Neural cell (in vitro differentiated cells): ENCODE data around the gene CHMP1A. TPM values are rescaled to one million over a fixed set of nuclear protein-coding genes. Genes with fewer than 3 reads are reported as not detected.

Source experiments
- H2AFZ ChIP-seq: fragments of 200-600, 300-800 bp; sonication (generic), shearing (Covaris generic); 2 replicates; pipeline ENCODE4 v1.6.0; 2014; ENCODE audit warnings: low read depth, mild to moderate bottlenecking, antibody characterized with exemption, low read length, moderate library complexity
- H3F3A ChIP-seq: fragments of 200-600 bp; shearing (Covaris generic); 2 replicates; pipeline ENCODE4 v1.6.1; 2016; ENCODE audit warnings: mild to moderate bottlenecking, moderate library complexity, mixed read lengths, antibody characterized with exemption, low read length; ENCODE audit not compliant: insufficient read depth, poor library complexity, severe bottlenecking
- H3K27ac ChIP-seq: fragments of 200-600, 300-800 bp; sonication (generic), shearing (Covaris generic); 2 replicates; pipeline ENCODE4 v1.5.1; 2014; ENCODE audit warnings: mild to moderate bottlenecking, low read length, moderate library complexity
- H3K27me3 ChIP-seq: fragments of 300-800, 200-600 bp; sonication (generic), shearing (Covaris generic); 2 replicates; pipeline ENCODE4 v1.6.0; 2014; ENCODE audit warnings: mild to moderate bottlenecking, low read depth, low read length, moderate library complexity; ENCODE audit not compliant: insufficient read depth
- H3K36me3 ChIP-seq: fragments of 300-800, 200-600 bp; sonication (generic), shearing (Covaris generic); 2 replicates; pipeline ENCODE4 v1.5.1; 2014; ENCODE audit warnings: mild to moderate bottlenecking, antibody characterized with exemption, low read length, moderate library complexity; ENCODE audit not compliant: insufficient read depth
- H3K4me2 ChIP-seq: fragments of 300-800, 200-600 bp; sonication (generic), shearing (Covaris generic); 2 replicates; pipeline ENCODE4 v1.6.0; 2014; ENCODE audit warnings: mild to moderate bottlenecking, low read length
- H3K4me3 ChIP-seq: fragments of 300-800, 200-600 bp; sonication (generic), shearing (Covaris generic); 2 replicates; pipeline ENCODE4 v1.5.1; 2014; ENCODE audit warnings: mild to moderate bottlenecking, low read length, moderate library complexity
- H3K79me2 ChIP-seq: fragments of 200-600 bp; shearing (Covaris generic); replicated peaks from 2 replicates; pipeline ENCODE4 v1.6.0; 2014; ENCODE audit warnings: mild to moderate bottlenecking, low read length, moderate library complexity; ENCODE audit not compliant: insufficient read depth
- H3K9ac ChIP-seq: fragments of 300-800, 200-600 bp; sonication (generic), shearing (Covaris generic); 2 replicates; pipeline ENCODE4 v1.6.1; 2016; ENCODE audit warnings: mild to moderate bottlenecking, low read length, mixed read lengths
- H3K9me2 ChIP-seq: fragments of 200-600 bp; shearing (Covaris generic); 2 replicates; pipeline ENCODE4 v1.6.1; 2016; ENCODE audit warnings: mild to moderate bottlenecking, low read length, mixed read lengths; ENCODE audit not compliant: insufficient read depth
- H3K9me3 ChIP-seq: fragments of 200-600, 300-800 bp; sonication (generic), shearing (Covaris generic); 2 replicates; pipeline ENCODE4 v1.6.1; 2016; ENCODE audit warnings: mild to moderate bottlenecking, mixed run types, low read length, moderate library complexity, mixed read lengths
- H4K20me1 ChIP-seq: fragments of 200-600 bp; shearing (Covaris generic); 2 replicates; pipeline ENCODE4 v1.6.1; 2016; ENCODE audit warnings: mild to moderate bottlenecking, mixed run types; ENCODE audit not compliant: insufficient read depth
- EP300 ChIP-seq: fragments of 450-650 bp; conservative IDR thresholded peaks from 2 replicates; pipeline ENCODE4 v1.6.1; 2014; ENCODE audit warnings: antibody characterized with exemption, mild to moderate bottlenecking, moderate library complexity; ENCODE audit not compliant: poor library complexity, severe bottlenecking
- EZH2 ChIP-seq: fragments of 200-600, 300-800 bp; shearing (Covaris generic), sonication (generic); IDR thresholded peaks from 2 replicates; pipeline ENCODE4 v1.6.1; 2014; ENCODE audit warnings: antibody characterized with exemption, low read length, borderline replicate concordance, mild to moderate bottlenecking; ENCODE audit not compliant: insufficient read depth, poor library complexity, severe bottlenecking
- MXI1 ChIP-seq: fragments of 450-650 bp; conservative IDR thresholded peaks from 2 replicates; pipeline ENCODE4 v1.6.1; 2014; ENCODE audit warnings: antibody characterized with exemption, mild to moderate bottlenecking; ENCODE audit not compliant: poor library complexity, severe bottlenecking
- POLR2AphosphoS5 ChIP-seq: IDR thresholded peaks from 2 replicates; pipeline ENCODE4 v1.6.1; 2012
- RAD21 ChIP-seq: fragments of 450-650 bp; conservative IDR thresholded peaks from 2 replicates; pipeline ENCODE4 v1.6.1; 2014; ENCODE audit warnings: antibody characterized with exemption, mild to moderate bottlenecking, moderate library complexity
- SMC3 ChIP-seq: fragments of 450-650 bp; conservative IDR thresholded peaks from 2 replicates; pipeline ENCODE4 v1.6.1; 2014; ENCODE audit warnings: antibody characterized with exemption, mild to moderate bottlenecking, moderate library complexity; ENCODE audit not compliant: poor library complexity
- TAF1 ChIP-seq: IDR thresholded peaks from 2 replicates; pipeline ENCODE4 v1.6.1; 2012; ENCODE audit warnings: low read depth
- polyA plus RNA-seq: library from polyadenylated mRNA; depleted of rRNA; stranded (reverse); fragments of >200 nt; gene quantifications from 2 replicates; pipeline ENCODE4 v1.2.3, GENCODE V29; 2014
- TF ChIP-seq, protein P1 (sequence below): fragments of 450-650 bp; IDR thresholded peaks from 2 replicates; pipeline ENCODE4 v1.5.1; 2014; ENCODE audit warnings: antibody characterized with exemption, mild to moderate bottlenecking, moderate library complexity; ENCODE audit not compliant: poor library complexity, severe bottlenecking
- TF ChIP-seq, protein P2 (sequence below): IDR thresholded peaks from 2 replicates; pipeline ENCODE4 v1.6.1; 2012; ENCODE audit warnings: borderline replicate concordance

CHMP1A gene
- polyA plus RNA-seq, 1 donor from 2014 or later = 113 TPM

DNA sequence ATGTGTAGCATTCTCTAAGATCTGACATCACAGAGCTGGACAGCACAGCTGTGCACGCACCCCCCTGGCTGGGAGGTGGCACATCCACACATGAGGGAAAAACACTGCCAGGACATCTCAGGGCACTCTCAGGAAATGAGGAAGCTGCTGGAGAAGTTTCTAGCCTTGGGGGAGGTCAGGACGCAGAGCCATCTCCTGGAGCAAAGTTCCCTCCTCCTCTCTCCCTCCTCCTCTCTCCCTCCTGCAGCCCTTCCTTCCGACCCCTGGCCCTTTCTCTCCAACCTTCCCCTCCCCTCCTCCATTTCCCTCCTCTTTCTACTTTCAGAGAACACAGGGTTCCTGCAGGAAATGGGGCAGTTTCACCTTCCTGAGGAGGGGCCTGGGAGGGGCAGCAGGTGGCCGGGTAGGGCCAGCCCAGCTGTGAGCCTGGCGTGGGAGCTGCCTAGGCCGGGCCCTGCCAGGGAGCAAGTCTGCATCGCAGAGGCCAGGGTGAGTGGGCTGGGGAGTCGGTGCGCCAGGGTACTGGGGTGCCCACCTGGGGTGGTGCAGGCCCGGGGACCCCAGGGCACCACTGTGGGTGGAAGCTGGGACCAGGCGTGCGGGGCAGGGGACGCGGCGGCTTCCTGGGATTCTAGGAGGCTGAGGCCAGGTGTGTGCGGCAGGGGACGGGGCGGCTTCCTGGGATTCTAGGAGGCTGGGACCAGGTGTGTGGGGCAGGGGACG is 44.1 kb downstream of the CHMP1A start, which contains the start of gene DPEP1:
Gene DPEP1, plus strand, starts transcription at position 412 of the 723 bp plus-strand sequence. CDS start 16,769 bp downstream, outside the sequence.
- H3K27ac ChIP-seq = no peak within 1 kb of the TSS
- TF ChIP-seq TAF1 (no peak), RAD21 (no peak), EP300 (no peak), EZH2 (no peak), MXI1 (no peak), SMC3 (no peak), POLR2AphosphoS5 (no peak)
- TF ChIP-seq, protein P1, sequence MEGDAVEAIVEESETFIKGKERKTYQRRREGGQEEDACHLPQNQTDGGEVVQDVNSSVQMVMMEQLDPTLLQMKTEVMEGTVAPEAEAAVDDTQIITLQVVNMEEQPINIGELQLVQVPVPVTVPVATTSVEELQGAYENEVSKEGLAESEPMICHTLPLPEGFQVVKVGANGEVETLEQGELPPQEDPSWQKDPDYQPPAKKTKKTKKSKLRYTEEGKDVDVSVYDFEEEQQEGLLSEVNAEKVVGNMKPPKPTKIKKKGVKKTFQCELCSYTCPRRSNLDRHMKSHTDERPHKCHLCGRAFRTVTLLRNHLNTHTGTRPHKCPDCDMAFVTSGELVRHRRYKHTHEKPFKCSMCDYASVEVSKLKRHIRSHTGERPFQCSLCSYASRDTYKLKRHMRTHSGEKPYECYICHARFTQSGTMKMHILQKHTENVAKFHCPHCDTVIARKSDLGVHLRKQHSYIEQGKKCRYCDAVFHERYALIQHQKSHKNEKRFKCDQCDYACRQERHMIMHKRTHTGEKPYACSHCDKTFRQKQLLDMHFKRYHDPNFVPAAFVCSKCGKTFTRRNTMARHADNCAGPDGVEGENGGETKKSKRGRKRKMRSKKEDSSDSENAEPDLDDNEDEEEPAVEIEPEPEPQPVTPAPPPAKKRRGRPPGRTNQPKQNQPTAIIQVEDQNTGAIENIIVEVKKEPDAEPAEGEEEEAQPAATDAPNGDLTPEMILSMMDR = no peak
- TF ChIP-seq, protein P2, sequence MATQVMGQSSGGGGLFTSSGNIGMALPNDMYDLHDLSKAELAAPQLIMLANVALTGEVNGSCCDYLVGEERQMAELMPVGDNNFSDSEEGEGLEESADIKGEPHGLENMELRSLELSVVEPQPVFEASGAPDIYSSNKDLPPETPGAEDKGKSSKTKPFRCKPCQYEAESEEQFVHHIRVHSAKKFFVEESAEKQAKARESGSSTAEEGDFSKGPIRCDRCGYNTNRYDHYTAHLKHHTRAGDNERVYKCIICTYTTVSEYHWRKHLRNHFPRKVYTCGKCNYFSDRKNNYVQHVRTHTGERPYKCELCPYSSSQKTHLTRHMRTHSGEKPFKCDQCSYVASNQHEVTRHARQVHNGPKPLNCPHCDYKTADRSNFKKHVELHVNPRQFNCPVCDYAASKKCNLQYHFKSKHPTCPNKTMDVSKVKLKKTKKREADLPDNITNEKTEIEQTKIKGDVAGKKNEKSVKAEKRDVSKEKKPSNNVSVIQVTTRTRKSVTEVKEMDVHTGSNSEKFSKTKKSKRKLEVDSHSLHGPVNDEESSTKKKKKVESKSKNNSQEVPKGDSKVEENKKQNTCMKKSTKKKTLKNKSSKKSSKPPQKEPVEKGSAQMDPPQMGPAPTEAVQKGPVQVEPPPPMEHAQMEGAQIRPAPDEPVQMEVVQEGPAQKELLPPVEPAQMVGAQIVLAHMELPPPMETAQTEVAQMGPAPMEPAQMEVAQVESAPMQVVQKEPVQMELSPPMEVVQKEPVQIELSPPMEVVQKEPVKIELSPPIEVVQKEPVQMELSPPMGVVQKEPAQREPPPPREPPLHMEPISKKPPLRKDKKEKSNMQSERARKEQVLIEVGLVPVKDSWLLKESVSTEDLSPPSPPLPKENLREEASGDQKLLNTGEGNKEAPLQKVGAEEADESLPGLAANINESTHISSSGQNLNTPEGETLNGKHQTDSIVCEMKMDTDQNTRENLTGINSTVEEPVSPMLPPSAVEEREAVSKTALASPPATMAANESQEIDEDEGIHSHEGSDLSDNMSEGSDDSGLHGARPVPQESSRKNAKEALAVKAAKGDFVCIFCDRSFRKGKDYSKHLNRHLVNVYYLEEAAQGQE = no peak
- H3K27me3 ChIP-seq = no peaks in the 10 kb centered on the region
- no peaks in the 10 kb centered on the region for H3K79me2 ChIP-seq
- no peak within 1 kb of the TSS for H3K4me3 ChIP-seq
- no peak within 1 kb of the TSS for H2AFZ ChIP-seq
- no peak within 1 kb of the TSS for H3K9ac ChIP-seq
- no peaks in the 10 kb centered on the region for H3K9me2 ChIP-seq
- no peaks in the 10 kb centered on the region for H3K9me3 ChIP-seq
- H3F3A ChIP-seq = no peaks in the 10 kb centered on the region
- H3K4me2 ChIP-seq = no peak within 1 kb of the TSS
- H4K20me1 ChIP-seq = no peaks in the 10 kb centered on the region
- H3K36me3 ChIP-seq = no peaks in the 10 kb centered on the region

DNA sequence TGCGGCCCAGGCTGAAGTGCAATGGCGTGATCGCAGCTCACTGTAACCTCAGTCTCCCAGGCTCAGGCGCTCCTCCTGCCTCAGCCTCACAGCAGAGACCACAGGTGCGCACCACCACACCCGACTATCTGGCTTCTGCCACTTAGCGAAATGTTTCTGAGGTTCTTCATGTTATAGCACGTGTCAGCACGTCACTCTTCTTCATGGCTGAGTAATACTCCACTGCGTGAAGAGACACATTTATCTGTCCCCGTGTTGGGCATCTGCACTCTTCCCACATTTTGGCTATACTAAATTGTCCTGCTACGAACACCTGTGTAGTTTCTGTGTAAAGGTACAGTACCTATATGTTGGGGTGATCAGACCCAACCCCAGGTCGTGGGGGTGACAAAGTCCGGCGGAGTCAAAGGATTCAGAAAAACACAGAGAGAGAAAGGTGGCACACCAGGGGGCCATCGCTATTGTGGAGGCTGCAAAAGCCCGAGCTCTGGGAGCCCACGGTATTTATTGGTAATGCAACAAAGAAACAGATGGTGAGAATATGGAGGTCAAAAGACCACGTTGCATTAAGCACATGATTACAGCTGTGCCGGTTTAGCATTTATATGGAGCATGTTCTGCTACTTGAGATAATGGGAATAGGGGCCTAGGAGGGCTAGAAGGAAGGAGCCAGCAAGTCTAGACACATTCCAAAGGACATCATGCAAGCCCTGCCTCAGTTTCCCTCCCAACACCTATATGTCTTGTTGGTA is 44.9 kb downstream of the CHMP1A start:
- Histone ChIP-seq H3K36me3 (no peaks in the 10 kb centered on the region), H3K4me3 (no peak overlapping the region), H3K4me2 (no peak overlapping the region), H3K9me3 (no peaks in the 10 kb centered on the region), H3F3A (no peaks in the 10 kb centered on the region), H4K20me1 (no peaks in the 10 kb centered on the region), H2AFZ (no peak overlapping the region), H3K27me3 (no peaks in the 10 kb centered on the region), H3K9ac (no peak overlapping the region), H3K79me2 (no peaks in the 10 kb centered on the region), H3K27ac (no peak overlapping the region), H3K9me2 (no peaks in the 10 kb centered on the region)
- TF ChIP-seq EP300 = no peak
- no peak for TF ChIP-seq RAD21
- TF ChIP-seq MXI1 = no peak
